SK-N-SH treated with all-trans-retinoic acid at 6 μM for 48 hours (cell line): Measurements from ENCODE around the gene IL17RD.

Source experiments
- ATAC-seq: fragments of 200-7000 bp; cut with Tn5 transposase; 3 replicates; pipeline ENCODE4 v1.9.1; 2020; ENCODE audit warnings: mild to moderate bottlenecking, moderate library complexity
- ARNTL ChIP-seq: fragments of 450-650 bp; formaldehyde crosslinking; IDR thresholded peaks from 2 replicates; pipeline ENCODE4 v1.5.0; 2020; ENCODE audit warnings: low read depth, mild to moderate bottlenecking, moderate library complexity, borderline replicate concordance
- BACH2 ChIP-seq: fragments of 250-450 bp; sonication (Bioruptor Pico); IDR thresholded peaks from 2 replicates; pipeline ENCODE4 v1.9.0; 2021; ENCODE audit warnings: mild to moderate bottlenecking, borderline replicate concordance
- CSDC2 ChIP-seq: fragments of 250-450 bp; sonication (Bioruptor Pico); IDR thresholded peaks from 2 replicates; pipeline ENCODE4 v1.5.0; 2020; ENCODE audit warnings: mild to moderate bottlenecking, moderate library complexity
- ESRRG ChIP-seq: fragments of 250-450 bp; sonication (Bioruptor Pico); IDR thresholded peaks from 2 replicates; pipeline ENCODE4 v1.6.1; 2021; ENCODE audit warnings: mild to moderate bottlenecking
- ISL1 ChIP-seq: fragments of 250-450 bp; sonication (Bioruptor Pico); IDR thresholded peaks from 2 replicates; pipeline ENCODE4 v2.1.2; 2022; ENCODE audit warnings: mild to moderate bottlenecking, moderate library complexity
- OSR1 ChIP-seq: fragments of 250-450 bp; sonication (Bioruptor Pico); IDR thresholded peaks from 2 replicates; pipeline ENCODE4 v1.8.0; 2022; ENCODE audit warnings: moderate library complexity, mild to moderate bottlenecking, inconsistent platforms
- PPARA ChIP-seq: fragments of 250-450 bp; sonication (Bioruptor Pico); IDR thresholded peaks from 2 replicates; pipeline ENCODE4 v1.5.0; 2020; ENCODE audit warnings: mild to moderate bottlenecking, borderline replicate concordance
- RARB ChIP-seq: fragments of 250-450 bp; sonication (Bioruptor Pico); IDR thresholded peaks from 2 replicates; pipeline ENCODE4 v1.8.0; 2021; ENCODE audit warnings: mild to moderate bottlenecking, moderate library complexity
- SNAI2 ChIP-seq: fragments of 250-450 bp; sonication (Bioruptor Pico); IDR thresholded peaks from 2 replicates; pipeline ENCODE4 v1.5.0; 2020; ENCODE audit warnings: mild to moderate bottlenecking, moderate library complexity
- TCF4 ChIP-seq: fragments of 250-450 bp; sonication (Bioruptor Pico); IDR thresholded peaks from 2 replicates; pipeline ENCODE4 v1.8.0; 2021; ENCODE audit warnings: mild to moderate bottlenecking, moderate library complexity, borderline replicate concordance
- TOX ChIP-seq: fragments of 250-450 bp; sonication (Bioruptor Pico); IDR thresholded peaks from 2 replicates; pipeline ENCODE4 v1.8.0; 2021; ENCODE audit warnings: mild to moderate bottlenecking, moderate library complexity, borderline replicate concordance
- ZC3H10 ChIP-seq: fragments of 250-450 bp; sonication (Bioruptor Pico); IDR thresholded peaks from 2 replicates; pipeline ENCODE4 v1.5.1; 2021; ENCODE audit warnings: mild to moderate bottlenecking, moderate library complexity
- ZFP3 ChIP-seq: fragments of 250-450 bp; sonication (Bioruptor Pico); IDR thresholded peaks from 2 replicates; pipeline ENCODE4 v1.5.0; 2020; ENCODE audit warnings: mild to moderate bottlenecking, moderate library complexity
- ZFP30 ChIP-seq: fragments of 450-650 bp; formaldehyde crosslinking; IDR thresholded peaks from 2 replicates; pipeline ENCODE4 v1.5.0; 2022; ENCODE audit warnings: mild to moderate bottlenecking, moderate library complexity
- ZNF565 ChIP-seq: fragments of 450-650 bp; formaldehyde crosslinking; conservative IDR thresholded peaks from 2 replicates; pipeline ENCODE4 v1.5.0; 2020; ENCODE audit warnings: low read depth, mild to moderate bottlenecking, moderate library complexity
- ZNF70 ChIP-seq: fragments of 450-650 bp; formaldehyde crosslinking; IDR thresholded peaks from 2 replicates; pipeline ENCODE4 v1.5.0; 2020; ENCODE audit warnings: mild to moderate bottlenecking, moderate library complexity
- ZNF8 ChIP-seq: fragments of 450-650 bp; formaldehyde crosslinking; IDR thresholded peaks from 2 replicates; pipeline ENCODE4 v1.5.0; 2020; ENCODE audit warnings: mild to moderate bottlenecking, moderate library complexity
- TF ChIP-seq, protein P1 (sequence below): fragments of 250-450 bp; sonication (Bioruptor Pico); IDR thresholded peaks from 2 replicates; pipeline ENCODE4 v1.5.1; 2020; ENCODE audit warnings: low read depth, mild to moderate bottlenecking, moderate library complexity
- TF ChIP-seq, protein P2 (sequence below): fragments of 250-450 bp; sonication (Bioruptor Pico); IDR thresholded peaks from 2 replicates; pipeline ENCODE4 v1.5.1; 2021; ENCODE audit warnings: mild to moderate bottlenecking, moderate library complexity
- TF ChIP-seq, protein P3 (sequence below): fragments of 250-450 bp; sonication (Bioruptor Pico); IDR thresholded peaks from 2 replicates; pipeline ENCODE4 v1.8.0; 2020; ENCODE audit warnings: mild to moderate bottlenecking, moderate library complexity, borderline replicate concordance
- TF ChIP-seq, protein P4 (sequence below): fragments of 250-450 bp; sonication (Bioruptor Pico); IDR thresholded peaks from 2 replicates; pipeline ENCODE4 v1.8.0; 2021; ENCODE audit warnings: low read depth, mild to moderate bottlenecking, moderate library complexity, borderline replicate concordance
- TF ChIP-seq, protein P5 (sequence below): fragments of 250-450 bp; sonication (Bioruptor Pico); IDR thresholded peaks from 2 replicates; pipeline ENCODE4 v1.5.0; 2020; ENCODE audit warnings: mild to moderate bottlenecking, moderate library complexity

Gene IL17RD

DNA sequence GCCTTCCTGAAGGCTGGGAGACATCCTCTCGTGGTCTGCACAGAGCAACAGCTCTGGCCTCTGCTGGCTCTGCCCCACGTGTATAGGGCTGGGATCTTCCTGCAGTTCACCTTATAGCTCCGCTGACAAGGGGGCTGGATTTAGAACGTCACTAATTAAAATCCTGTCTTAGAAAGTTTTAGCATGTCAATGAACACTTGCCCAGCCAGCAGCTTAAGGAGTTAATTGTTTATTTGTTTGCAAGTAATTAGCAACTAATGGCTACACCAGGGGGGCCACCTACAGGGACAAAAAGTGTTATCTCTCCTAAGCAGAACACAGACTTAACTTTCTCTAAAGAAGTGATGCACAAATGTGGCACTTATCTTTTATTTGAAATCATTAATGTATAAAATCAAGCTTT, 34.7 kb upstream of the IL17RD start, which contains the start of gene HESX1:
Gene HESX1, minus strand, starts transcription at position 84 of the 403 bp plus-strand sequence. Its CDS starts 60 bp downstream, at position 24.
- TF ChIP-seq, protein P1, sequence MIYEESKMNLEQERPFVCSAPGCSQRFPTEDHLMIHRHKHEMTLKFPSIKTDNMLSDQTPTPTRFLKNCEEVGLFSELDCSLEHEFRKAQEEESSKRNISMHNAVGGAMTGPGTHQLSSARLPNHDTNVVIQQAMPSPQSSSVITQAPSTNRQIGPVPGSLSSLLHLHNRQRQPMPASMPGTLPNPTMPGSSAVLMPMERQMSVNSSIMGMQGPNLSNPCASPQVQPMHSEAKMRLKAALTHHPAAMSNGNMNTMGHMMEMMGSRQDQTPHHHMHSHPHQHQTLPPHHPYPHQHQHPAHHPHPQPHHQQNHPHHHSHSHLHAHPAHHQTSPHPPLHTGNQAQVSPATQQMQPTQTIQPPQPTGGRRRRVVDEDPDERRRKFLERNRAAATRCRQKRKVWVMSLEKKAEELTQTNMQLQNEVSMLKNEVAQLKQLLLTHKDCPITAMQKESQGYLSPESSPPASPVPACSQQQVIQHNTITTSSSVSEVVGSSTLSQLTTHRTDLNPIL (CRISPR knock-in tag) = no peak
- TF ChIP-seq TCF4 (CRISPR knock-in tag) (no peak), OSR1 (no peak), PPARA (CRISPR knock-in tag) (no peak), ARNTL (no peak), ZNF70 (CRISPR knock-in tag) (no peak), ZC3H10 (CRISPR knock-in tag) (no peak)
- TF ChIP-seq, protein P2, sequence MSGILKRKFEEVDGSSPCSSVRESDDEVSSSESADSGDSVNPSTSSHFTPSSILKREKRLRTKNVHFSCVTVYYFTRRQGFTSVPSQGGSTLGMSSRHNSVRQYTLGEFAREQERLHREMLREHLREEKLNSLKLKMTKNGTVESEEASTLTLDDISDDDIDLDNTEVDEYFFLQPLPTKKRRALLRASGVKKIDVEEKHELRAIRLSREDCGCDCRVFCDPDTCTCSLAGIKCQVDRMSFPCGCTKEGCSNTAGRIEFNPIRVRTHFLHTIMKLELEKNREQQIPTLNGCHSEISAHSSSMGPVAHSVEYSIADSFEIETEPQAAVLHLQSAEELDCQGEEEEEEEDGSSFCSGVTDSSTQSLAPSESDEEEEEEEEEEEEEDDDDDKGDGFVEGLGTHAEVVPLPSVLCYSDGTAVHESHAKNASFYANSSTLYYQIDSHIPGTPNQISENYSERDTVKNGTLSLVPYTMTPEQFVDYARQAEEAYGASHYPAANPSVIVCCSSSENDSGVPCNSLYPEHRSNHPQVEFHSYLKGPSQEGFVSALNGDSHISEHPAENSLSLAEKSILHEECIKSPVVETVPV (CRISPR knock-in tag) = no peak
- TF ChIP-seq, protein P3, sequence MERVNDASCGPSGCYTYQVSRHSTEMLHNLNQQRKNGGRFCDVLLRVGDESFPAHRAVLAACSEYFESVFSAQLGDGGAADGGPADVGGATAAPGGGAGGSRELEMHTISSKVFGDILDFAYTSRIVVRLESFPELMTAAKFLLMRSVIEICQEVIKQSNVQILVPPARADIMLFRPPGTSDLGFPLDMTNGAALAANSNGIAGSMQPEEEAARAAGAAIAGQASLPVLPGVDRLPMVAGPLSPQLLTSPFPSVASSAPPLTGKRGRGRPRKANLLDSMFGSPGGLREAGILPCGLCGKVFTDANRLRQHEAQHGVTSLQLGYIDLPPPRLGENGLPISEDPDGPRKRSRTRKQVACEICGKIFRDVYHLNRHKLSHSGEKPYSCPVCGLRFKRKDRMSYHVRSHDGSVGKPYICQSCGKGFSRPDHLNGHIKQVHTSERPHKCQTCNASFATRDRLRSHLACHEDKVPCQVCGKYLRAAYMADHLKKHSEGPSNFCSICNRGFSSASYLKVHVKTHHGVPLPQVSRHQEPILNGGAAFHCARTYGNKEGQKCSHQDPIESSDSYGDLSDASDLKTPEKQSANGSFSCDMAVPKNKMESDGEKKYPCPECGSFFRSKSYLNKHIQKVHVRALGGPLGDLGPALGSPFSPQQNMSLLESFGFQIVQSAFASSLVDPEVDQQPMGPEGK (CRISPR knock-in tag) = no peak
- no peak for ATAC-seq

DNA sequence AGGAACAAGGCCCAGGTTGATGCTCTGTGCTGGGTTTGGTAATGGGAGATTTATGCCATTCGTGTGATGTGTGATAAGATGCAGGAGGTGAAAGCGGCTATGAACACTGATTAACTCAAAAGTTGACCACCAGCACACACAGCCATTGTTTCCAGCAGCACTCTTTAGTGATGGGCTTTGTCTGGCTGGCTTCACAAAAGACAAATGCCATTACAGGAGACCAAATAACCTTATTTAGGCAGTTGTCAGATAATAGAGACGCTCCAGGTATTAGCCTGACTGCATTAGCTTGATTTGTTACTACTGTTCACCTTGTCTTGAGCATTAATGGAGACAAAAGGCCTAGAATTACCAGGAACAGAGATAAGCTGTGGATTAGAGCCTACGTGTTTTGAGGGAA, 29.5 kb upstream of the IL17RD start:
- TF ChIP-seq ARNTL (no peak), TOX (CRISPR knock-in tag) (no peak), OSR1 (no peak), ESRRG (CRISPR knock-in tag) (no peak), ZNF565 (CRISPR knock-in tag) (no peak)
- TF ChIP-seq, protein P3 (CRISPR knock-in tag) = no peak
- ATAC-seq = no peak

DNA sequence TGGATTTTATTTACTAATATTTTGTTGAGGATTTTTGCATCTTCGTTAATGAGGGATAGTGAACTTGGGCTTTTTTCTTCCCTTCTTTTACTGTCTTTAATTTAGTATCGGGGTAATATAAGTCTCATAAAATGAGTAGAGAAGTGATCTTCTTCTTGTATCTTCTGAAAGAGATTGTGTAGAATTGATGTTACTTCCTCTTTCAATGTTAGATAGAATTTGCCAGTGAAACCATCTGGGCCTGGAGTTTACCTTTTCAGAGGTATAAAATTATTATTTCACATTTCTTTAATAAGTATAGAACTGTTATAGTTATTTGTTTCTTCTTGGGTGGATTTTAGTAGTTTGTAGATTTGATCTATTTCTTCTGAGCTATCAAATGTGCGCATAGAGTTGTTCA, 26.9 kb upstream of the IL17RD start:
- no peak for ATAC-seq
- no peak for TF ChIP-seq BACH2 (CRISPR knock-in tag)
- TF ChIP-seq, protein P4, sequence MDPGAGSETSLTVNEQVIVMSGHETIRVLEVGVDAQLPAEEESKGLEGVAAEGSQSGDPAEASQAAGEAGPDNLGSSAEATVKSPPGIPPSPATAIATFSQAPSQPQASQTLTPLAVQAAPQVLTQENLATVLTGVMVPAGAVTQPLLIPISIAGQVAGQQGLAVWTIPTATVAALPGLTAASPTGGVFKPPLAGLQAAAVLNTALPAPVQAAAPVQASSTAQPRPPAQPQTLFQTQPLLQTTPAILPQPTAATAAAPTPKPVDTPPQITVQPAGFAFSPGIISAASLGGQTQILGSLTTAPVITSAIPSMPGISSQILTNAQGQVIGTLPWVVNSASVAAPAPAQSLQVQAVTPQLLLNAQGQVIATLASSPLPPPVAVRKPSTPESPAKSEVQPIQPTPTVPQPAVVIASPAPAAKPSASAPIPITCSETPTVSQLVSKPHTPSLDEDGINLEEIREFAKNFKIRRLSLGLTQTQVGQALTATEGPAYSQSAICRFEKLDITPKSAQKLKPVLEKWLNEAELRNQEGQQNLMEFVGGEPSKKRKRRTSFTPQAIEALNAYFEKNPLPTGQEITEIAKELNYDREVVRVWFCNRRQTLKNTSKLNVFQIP = no peak
- no peak for TF ChIP-seq ZC3H10 (CRISPR knock-in tag)
- no peak for TF ChIP-seq TOX (CRISPR knock-in tag)
- TF ChIP-seq OSR1 = no peak
- no peak for TF ChIP-seq ZFP3 (CRISPR knock-in tag)
- TF ChIP-seq CSDC2 (CRISPR knock-in tag) = no peak
- TF ChIP-seq, protein P5, sequence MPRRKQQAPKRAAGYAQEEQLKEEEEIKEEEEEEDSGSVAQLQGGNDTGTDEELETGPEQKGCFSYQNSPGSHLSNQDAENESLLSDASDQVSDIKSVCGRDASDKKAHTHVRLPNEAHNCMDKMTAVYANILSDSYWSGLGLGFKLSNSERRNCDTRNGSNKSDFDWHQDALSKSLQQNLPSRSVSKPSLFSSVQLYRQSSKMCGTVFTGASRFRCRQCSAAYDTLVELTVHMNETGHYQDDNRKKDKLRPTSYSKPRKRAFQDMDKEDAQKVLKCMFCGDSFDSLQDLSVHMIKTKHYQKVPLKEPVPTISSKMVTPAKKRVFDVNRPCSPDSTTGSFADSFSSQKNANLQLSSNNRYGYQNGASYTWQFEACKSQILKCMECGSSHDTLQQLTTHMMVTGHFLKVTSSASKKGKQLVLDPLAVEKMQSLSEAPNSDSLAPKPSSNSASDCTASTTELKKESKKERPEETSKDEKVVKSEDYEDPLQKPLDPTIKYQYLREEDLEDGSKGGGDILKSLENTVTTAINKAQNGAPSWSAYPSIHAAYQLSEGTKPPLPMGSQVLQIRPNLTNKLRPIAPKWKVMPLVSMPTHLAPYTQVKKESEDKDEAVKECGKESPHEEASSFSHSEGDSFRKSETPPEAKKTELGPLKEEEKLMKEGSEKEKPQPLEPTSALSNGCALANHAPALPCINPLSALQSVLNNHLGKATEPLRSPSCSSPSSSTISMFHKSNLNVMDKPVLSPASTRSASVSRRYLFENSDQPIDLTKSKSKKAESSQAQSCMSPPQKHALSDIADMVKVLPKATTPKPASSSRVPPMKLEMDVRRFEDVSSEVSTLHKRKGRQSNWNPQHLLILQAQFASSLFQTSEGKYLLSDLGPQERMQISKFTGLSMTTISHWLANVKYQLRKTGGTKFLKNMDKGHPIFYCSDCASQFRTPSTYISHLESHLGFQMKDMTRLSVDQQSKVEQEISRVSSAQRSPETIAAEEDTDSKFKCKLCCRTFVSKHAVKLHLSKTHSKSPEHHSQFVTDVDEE (CRISPR knock-in tag) = no peak
- TF ChIP-seq SNAI2 (CRISPR knock-in tag) = no peak
- no peak for TF ChIP-seq ZNF8 (CRISPR knock-in tag)
- no peak for TF ChIP-seq ZFP30 (CRISPR knock-in tag)
- TF ChIP-seq, protein P1 (CRISPR knock-in tag) = no peak
- no peak for TF ChIP-seq RARB
- no peak for TF ChIP-seq PPARA (CRISPR knock-in tag)
- TF ChIP-seq ISL1 (CRISPR knock-in tag) = no peak
